IPS-18c (cell line): ENCODE data around the gene PCYT2.

Experiments
- H3K4me3 ChIP-seq: 2 replicates; pipeline ENCODE4 v1.7.0; 2013; ENCODE audit warnings: low read depth, mild to moderate bottlenecking, low read length, moderate library complexity; ENCODE audit not compliant: insufficient read depth
- H3K9me3 ChIP-seq: one replicate; pipeline ENCODE4 v1.6.1; 2013; ENCODE audit warnings: mild to moderate bottlenecking, low read length, moderate library complexity; ENCODE audit not compliant: control insufficient read depth, insufficient read depth

Gene PCYT2

DNA sequence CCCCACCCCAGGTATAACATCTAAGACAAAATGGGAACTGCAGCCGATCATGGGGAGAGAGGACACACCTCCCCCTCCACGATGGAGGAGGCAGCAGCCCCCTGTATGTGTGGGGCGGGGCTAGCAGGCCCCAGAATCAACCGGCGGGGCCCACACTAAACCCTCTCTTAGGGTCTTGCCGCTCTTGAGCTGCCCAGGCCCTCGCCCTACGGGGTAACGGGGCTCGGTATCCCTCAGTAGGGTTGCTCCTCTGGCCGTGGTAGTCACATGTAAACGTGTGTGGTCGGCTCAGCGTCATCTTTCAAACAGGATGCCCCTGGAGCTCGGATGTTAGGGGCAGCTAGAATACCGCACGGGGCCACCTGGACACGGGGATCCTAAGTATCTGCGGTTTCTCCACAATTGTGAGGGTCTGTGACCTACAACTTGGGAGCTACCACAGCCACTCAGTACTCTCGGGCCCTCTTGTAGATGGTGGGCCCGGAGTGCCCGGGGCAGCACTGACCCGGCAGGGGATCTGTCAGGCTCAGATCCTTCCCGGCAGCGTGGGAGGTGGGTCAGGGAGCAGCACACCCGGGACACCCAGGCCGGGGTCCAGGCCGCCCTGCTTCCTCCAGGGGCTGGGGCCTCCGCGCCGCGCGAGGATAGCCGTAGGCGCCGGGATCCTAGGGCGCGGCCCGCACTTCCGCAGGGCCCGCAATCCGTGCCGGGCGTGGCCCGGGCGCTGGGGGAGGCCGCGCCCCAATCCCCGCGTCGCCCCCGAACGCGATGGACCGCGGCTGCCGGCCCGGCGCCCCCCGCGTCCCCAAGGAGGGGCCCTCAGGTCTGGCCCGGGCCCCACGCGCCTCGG is 40.8 kb downstream of the PCYT2 start:
- Histone ChIP-seq H3K9me3 (no peaks in the 10 kb centered on the region), H3K4me3 (peak overlapping the region; percentile 78)

- no peaks in the 10 kb centered on the region for H3K9me3 ChIP-seq
- H3K4me3 ChIP-seq: peak overlapping the region; percentile 78
These were observed 41.7 kb downstream of the PCYT2 start for GRCh38 chr17:81869221-81870130.

DNA sequence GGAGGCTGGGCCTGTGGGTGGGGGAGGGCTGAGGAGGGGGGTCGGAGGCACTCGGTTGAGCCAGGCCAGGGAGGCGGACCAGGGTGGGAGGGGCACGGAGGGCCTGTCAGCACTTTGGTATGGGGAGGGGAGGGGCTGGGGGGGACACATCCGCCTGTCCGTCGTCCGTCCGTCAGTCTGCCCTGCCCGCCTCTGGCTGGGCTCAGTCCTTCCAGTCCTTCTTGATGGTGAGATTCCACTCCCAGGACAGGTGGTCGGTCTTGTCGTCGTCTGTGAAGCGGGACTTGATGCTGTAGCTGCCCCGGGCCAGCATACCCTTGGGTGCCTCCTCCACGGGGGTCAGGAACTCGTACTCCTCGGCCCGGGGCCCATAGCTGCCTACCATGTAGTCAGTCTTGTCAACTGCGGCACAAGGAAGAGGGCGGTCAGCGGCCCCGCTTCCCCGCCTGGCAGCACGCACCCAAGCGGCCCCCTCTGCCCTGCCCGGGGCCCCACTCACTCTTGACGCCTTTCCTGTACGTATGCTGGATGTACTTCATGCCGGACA is 42.5 kb downstream of the PCYT2 start:
- Histone ChIP-seq H3K9me3 (no peaks in the 10 kb centered on the region), H3K4me3 (no peak overlapping the region)

GRCh38 chr17:81867991-81868673 is 43.1 kb downstream of the PCYT2 start:
- Histone ChIP-seq H3K4me3 (no peak overlapping the region), H3K9me3 (no peaks in the 10 kb centered on the region)

- H3K4me3 ChIP-seq: no peak overlapping the region
These were observed 43.8 kb downstream of the PCYT2 start for GRCh38 chr17:81867170-81867990.

DNA sequence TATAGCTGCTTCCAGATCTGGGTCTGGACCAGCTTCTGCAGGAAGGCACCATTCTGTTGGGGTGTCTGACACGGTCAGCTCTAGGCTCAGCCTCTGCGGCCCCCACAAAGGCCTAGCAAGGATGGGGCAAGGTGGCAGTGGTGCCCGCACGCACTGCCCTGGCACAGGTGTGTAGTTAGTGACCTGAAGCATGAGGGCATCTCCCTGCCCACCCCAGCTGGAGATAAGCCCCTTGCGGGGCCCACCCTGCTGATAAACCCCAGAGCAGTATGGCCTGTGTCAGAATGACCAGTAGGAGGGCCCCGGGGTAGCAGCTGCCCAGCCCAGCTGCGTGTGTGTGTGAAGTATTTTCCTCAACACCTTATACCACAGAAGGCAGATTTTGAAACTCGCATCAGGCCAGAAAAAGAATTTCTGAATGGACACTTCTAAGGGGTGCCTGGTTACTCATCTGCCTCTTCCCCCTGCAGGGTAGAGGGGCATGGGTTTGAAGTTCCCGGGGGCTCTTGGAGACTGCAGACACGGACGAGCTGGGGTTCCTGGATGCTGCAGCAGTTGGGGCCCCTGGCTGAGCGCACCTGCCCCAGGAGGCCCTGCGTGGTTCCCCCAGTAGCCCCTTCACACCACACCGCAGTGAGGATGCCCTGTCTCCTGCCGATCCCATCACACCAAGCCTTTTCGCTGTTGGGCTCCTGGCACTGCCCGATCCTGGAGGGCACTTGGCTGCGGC is 44.6 kb downstream of the PCYT2 start:
- H3K4me3 ChIP-seq: no peak overlapping the region
- H3K9me3 ChIP-seq: no peaks in the 10 kb centered on the region

More at GRCh38 chr17:81867170-81867990, 43.8 kb downstream of the PCYT2 start:
- H3K9me3 ChIP-seq: no peaks in the 10 kb centered on the region

DNA sequence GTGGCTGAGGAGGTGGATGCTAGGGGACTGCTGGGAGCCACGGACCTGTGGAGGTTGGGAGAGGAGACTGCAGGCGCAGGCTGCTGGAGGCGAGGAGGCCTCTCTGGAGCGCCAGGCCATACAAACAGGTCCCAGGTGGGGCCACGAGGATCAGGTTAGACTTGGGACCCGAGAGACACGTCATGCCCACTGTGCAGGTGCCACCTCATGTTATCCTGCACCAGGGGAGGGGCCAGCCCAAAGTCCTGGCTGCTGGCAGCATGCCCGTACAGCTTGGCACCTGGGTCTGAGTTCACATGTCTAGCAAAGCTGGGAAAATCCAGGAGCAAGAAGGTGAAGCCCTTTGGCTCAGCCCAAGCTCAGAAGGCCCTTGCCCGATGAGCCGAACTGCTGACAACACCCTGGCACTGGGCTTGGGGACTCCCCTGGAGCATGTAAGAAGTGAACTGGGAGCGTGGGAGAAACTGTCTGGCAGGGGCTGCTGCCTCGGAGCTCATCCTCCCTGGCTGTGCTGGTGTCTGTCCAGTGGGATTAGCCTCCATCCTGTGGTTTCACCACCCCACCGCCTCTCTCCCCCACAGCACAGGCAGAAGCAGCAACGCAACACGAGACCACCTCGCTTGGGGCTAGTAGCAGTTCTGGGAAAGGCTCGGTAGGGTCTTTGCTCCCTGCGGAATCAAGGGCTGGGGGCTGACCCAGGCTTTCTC is 45.3 kb downstream of the PCYT2 start:
- no peak overlapping the region for H3K4me3 ChIP-seq
- H3K9me3 ChIP-seq: no peaks in the 10 kb centered on the region

- Histone ChIP-seq H3K4me3 (no peak overlapping the region; the same call in 1 of the 2 replicates), H3K9me3 (no peaks in the 10 kb centered on the region)
These were observed 45.9 kb downstream of the PCYT2 start for GRCh38 chr17:81865358-81865732.

DNA sequence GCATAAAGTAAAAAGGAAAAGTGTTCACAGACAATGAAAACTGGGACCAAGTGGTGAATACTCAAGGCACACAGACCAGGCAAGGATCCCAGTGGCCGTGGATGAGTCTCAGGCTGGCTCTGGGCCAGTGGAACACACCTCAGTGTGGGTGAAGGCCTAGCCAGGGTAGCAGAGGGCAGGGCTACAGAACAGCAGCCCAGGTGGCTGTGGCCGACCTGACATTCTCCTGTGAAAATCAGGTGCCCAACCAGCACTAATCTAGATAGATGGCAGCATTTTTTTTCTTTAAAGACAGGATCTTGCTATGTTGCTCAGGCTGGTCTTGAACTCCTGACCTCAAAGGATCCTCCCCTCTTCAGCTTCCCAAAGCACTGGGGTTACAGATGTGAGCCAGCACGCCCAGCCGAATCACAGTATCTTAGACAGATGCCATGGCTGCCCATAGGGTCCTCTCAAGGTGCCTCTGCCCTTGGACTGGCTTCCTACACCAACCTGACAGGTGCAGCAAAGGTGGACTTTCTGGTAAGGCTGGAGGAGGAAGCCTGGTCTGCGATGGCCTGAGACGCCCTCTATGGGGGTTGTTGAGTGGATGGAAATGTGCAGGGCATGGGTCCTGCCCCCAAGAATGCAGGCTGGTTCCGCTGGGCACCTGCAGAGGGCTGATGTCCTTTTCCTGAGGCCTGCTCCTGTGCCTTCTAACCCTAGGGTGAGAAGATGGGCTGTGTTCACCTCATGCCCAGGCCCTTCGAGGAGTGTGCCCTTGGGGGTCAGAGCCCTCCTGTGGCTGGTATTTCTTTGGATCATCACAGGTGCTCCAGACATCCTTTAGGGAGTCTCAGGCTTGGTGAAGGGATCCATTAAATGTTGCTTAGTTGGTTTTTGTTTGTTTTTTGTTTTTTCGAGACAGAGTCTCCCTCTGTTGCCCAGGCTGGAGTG is 47.1 kb downstream of the PCYT2 start:
- H3K4me3 ChIP-seq: no peak overlapping the region
- H3K9me3 ChIP-seq: no peaks in the 10 kb centered on the region

GRCh38 chr17:81863123-81863675 is 48.0 kb downstream of the PCYT2 start:
- H3K4me3 ChIP-seq: no peak overlapping the region
- no peaks in the 10 kb centered on the region for H3K9me3 ChIP-seq

GRCh38 chr17:81860756-81861568 is 50.2 kb downstream of the PCYT2 start:
- Histone ChIP-seq H3K9me3 (no peaks in the 10 kb centered on the region), H3K4me3 (peak overlapping the region; percentile 96)

GRCh38 chr17:81859906-81860755 is 51.1 kb downstream of the PCYT2 start, which contains the start of gene P4HB:
Gene P4HB (minus strand): TSS chr17:81860535. CDS start chr17:81860471, 64 bp downstream.
- peak within 1 kb of the TSS; percentile 96 for H3K4me3 ChIP-seq
- no peaks in the 10 kb centered on the region for H3K9me3 ChIP-seq
